22Rv1 (cell line): ENCODE data around the gene IL12A.

Experiments used
- ZFX ChIP-seq: fragments of 450-650 bp; IDR thresholded peaks from 2 replicates; pipeline ENCODE4 v1.6.1; 2017; ENCODE audit warnings: antibody characterized with exemption, borderline replicate concordance
- TF ChIP-seq, protein P1 (sequence below): fragments of 450-650 bp; IDR thresholded peaks from 2 replicates; pipeline ENCODE4 v1.5.1; 2017; ENCODE audit warnings: mild to moderate bottlenecking

DNA sequence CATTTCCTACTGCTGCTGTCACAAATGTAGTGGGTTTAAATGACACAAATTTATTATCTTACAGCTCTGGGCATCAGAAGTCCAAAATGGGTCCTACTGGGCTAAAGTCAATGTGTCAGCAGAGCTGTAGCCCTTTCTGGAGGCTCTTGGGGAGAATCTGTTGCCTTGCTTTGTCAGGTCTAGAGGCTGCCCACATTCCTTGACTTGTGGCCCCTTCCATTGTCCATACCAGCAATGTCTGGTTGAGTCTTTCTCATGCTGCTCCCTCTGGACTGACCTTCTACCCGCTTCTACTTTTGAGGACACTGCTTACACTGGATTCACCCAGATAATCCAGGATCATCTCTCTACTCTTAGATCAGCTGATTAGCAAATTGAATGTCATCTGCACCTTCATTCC, 3.0 kb downstream of the IL12A start:
- TF ChIP-seq ZFX: no peak
- TF ChIP-seq, protein P1, sequence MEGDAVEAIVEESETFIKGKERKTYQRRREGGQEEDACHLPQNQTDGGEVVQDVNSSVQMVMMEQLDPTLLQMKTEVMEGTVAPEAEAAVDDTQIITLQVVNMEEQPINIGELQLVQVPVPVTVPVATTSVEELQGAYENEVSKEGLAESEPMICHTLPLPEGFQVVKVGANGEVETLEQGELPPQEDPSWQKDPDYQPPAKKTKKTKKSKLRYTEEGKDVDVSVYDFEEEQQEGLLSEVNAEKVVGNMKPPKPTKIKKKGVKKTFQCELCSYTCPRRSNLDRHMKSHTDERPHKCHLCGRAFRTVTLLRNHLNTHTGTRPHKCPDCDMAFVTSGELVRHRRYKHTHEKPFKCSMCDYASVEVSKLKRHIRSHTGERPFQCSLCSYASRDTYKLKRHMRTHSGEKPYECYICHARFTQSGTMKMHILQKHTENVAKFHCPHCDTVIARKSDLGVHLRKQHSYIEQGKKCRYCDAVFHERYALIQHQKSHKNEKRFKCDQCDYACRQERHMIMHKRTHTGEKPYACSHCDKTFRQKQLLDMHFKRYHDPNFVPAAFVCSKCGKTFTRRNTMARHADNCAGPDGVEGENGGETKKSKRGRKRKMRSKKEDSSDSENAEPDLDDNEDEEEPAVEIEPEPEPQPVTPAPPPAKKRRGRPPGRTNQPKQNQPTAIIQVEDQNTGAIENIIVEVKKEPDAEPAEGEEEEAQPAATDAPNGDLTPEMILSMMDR: no peak
